ENCODE data around the gene C11orf87.

Gene C11orf87

DNA sequence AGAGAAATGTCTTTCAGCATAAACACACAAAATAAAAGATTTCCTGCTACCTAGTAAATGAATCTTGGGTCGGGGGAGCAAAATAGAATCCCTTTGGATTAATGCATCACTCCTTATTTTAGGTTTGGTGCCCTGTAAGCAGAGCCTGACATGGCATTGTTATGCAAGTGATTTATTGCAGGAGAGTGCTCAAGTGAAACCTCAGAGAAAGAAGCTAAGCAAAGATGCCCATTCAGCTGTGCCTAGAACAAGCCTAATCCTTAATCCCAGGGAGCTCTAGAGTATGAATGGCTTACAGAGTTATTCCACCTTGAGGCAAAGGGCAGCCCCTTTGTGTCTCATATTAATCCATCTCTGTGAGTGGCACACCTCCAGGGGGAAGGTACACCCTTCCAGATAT is 21.1 kb downstream of the C11orf87 start:
- no peak for DNase-seq

DNA sequence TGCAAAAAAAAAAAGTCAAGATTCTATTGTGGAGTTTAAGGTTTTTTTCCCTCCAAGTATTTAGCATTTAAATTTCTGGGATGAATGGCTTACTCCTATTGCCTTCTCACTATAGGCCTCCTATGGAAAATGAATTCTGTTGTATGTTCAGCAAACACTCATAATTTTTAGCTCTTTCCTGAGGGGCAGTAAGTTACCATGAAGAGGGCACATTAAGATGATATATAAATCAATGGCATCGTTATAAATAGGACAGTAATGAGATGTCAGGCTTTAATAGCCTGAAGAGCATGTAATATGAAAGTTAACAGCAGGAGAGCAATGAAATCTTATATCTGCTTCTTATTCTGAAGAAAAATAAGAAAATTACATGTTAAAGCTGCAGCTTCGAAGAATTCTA is 32.9 kb downstream of the C11orf87 start:
- no peak for DNase-seq

All from NCI-H774 (cell line).